HEK293 (cell line): ENCODE measurements around the gene IFI30.
A peak's percentile ranks its signal among the peaks of the same experiment; 100 is the strongest.

ENCODE experiments used
- CTCF ChIA-PET: fragments of 350-600 bp; formaldehyde crosslinking; extraction: SDS; loops from one replicate; lab custom pipeline; 2021; ENCODE audit warnings: antibody characterized with exemption; lab: Yijun Ruan, JAX
- POLR2A ChIA-PET: fragments of 300-600 bp; formaldehyde crosslinking; extraction: SDS; loops from one replicate; lab custom pipeline; 2020; ENCODE audit warnings: antibody characterized with exemption, inconsistent platforms; lab: Yijun Ruan, JAX
- H3K27ac ChIP-seq: fragments of 200-500 bp; sonication (Bioruptor generic); 2 replicates; pipeline ENCODE4 v1.5.1; 2014; ENCODE audit warnings: low read depth, low read length, control low read depth, inconsistent platforms; ENCODE audit errors: extremely low read depth
- H3K36me3 ChIP-seq, 2 experiments: fragments of 200-500 bp in 1 of 2; sonication (Bioruptor generic) in 1 of 2; 1 replicate in 1 of 2; 2 replicates in 1 of 2; pipeline ENCODE4 v1.5.1; 2014 to 2017; ENCODE audit warnings: inconsistent platforms in 2 of 2, low read length in 2 of 2; ENCODE audit not compliant: control insufficient read depth in 2 of 2, insufficient read depth in 1 of 2
- H3K4me1 ChIP-seq: fragments of 200-500 bp; sonication (Bioruptor generic); 2 replicates; pipeline ENCODE4 v1.5.1; 2014; ENCODE audit warnings: mild to moderate bottlenecking, low read length, inconsistent platforms; ENCODE audit not compliant: control insufficient read depth, insufficient read depth
- H3K4me3 ChIP-seq: 2 replicates; pipeline ENCODE4 v1.5.1; 2011; ENCODE audit warnings: low read depth, mild to moderate bottlenecking, control low read depth, low read length, moderate library complexity
- H3K9me3 ChIP-seq: fragments of 200-500 bp; sonication (Bioruptor generic); 2 replicates; pipeline ENCODE4 v1.5.1; 2014; ENCODE audit warnings: low read depth, low read length, inconsistent platforms; ENCODE audit not compliant: control insufficient read depth, insufficient read depth
- BCL11B ChIP-seq: fragments of 450-650 bp; formaldehyde crosslinking; IDR thresholded peaks from 2 replicates; pipeline ENCODE4 v1.5.1; 2016; ENCODE audit warnings: low read depth, missing biosample characterization, missing genetic modification characterization
- GLIS2 ChIP-seq: fragments of 450-650 bp; formaldehyde crosslinking; IDR thresholded peaks from 2 replicates; pipeline ENCODE4 v1.5.1; 2016; ENCODE audit warnings: missing biosample characterization, missing genetic modification characterization
- IKZF3 ChIP-seq: fragments of 450-650 bp; IDR thresholded peaks from 2 replicates; pipeline ENCODE4 v1.5.0; 2018; ENCODE audit warnings: missing biosample characterization, mild to moderate bottlenecking, missing genetic modification characterization, moderate library complexity
- KLF1 ChIP-seq: fragments of 450-650 bp; formaldehyde crosslinking; IDR thresholded peaks from 2 replicates; pipeline ENCODE4 v1.5.1; 2016; ENCODE audit warnings: missing biosample characterization, missing genetic modification characterization
- KLF16 ChIP-seq: fragments of 450-650 bp; formaldehyde crosslinking; IDR thresholded peaks from 2 replicates; pipeline ENCODE4 v1.5.1; 2017; ENCODE audit warnings: missing biosample characterization, missing genetic modification characterization
- SP3 ChIP-seq: fragments of 450-650 bp; formaldehyde crosslinking; IDR thresholded peaks from 2 replicates; pipeline ENCODE4 v1.5.1; 2016; ENCODE audit warnings: missing biosample characterization, missing genetic modification characterization
- SP7 ChIP-seq: fragments of 450-650 bp; formaldehyde crosslinking; IDR thresholded peaks from 2 replicates; pipeline ENCODE4 v1.5.1; 2016; ENCODE audit warnings: missing biosample characterization, missing genetic modification characterization
- YY1 ChIP-seq: fragments of 450-650 bp; formaldehyde crosslinking; IDR thresholded peaks from 2 replicates; pipeline ENCODE4 v1.5.1; 2018; ENCODE audit warnings: missing biosample characterization, missing genetic modification characterization
- ZBTB7A ChIP-seq: fragments of 450-650 bp; formaldehyde crosslinking; IDR thresholded peaks from 2 replicates; pipeline ENCODE4 v1.5.1; 2016; ENCODE audit warnings: low read depth, missing biosample characterization, missing genetic modification characterization
- ZBTB8A ChIP-seq: fragments of 450-650 bp; formaldehyde crosslinking; IDR thresholded peaks from 2 replicates; pipeline ENCODE4 v1.5.1; 2016; ENCODE audit warnings: missing biosample characterization, missing genetic modification characterization
- ZFHX2 ChIP-seq: fragments of 450-650 bp; formaldehyde crosslinking; conservative IDR thresholded peaks from 2 replicates; pipeline ENCODE4 v1.5.1; 2016; ENCODE audit warnings: missing biosample characterization, missing genetic modification characterization
- ZFP69B ChIP-seq: fragments of 450-650 bp; formaldehyde crosslinking; IDR thresholded peaks from 2 replicates; pipeline ENCODE4 v1.5.1; 2016; ENCODE audit warnings: missing biosample characterization, missing genetic modification characterization
- ZNF184 ChIP-seq: fragments of 450-650 bp; IDR thresholded peaks from 2 replicates; pipeline ENCODE4 v1.5.1; 2018; ENCODE audit warnings: missing biosample characterization, mild to moderate bottlenecking, missing genetic modification characterization
- ZNF2 ChIP-seq: fragments of 450-650 bp; formaldehyde crosslinking; IDR thresholded peaks from 2 replicates; pipeline ENCODE4 v1.5.1; 2016; ENCODE audit warnings: missing biosample characterization, missing genetic modification characterization
- ZNF324 ChIP-seq: fragments of 450-650 bp; formaldehyde crosslinking; IDR thresholded peaks from 2 replicates; pipeline ENCODE4 v1.5.1; 2016; ENCODE audit warnings: missing biosample characterization, missing genetic modification characterization
- ZNF366 ChIP-seq: fragments of 450-650 bp; formaldehyde crosslinking; conservative IDR thresholded peaks from 2 replicates; pipeline ENCODE4 v1.5.1; 2016; ENCODE audit warnings: missing biosample characterization, missing genetic modification characterization
- ZNF37A ChIP-seq: fragments of 450-650 bp; IDR thresholded peaks from 2 replicates; pipeline ENCODE4 v1.5.1; 2018; ENCODE audit warnings: missing biosample characterization, missing genetic modification characterization
- ZNF530 ChIP-seq: fragments of 450-650 bp; formaldehyde crosslinking; IDR thresholded peaks from 2 replicates; pipeline ENCODE4 v1.5.1; 2016; ENCODE audit warnings: low read depth, missing biosample characterization, missing genetic modification characterization
- ZNF548 ChIP-seq: fragments of 450-650 bp; formaldehyde crosslinking; IDR thresholded peaks from 2 replicates; pipeline ENCODE4 v1.5.1; 2016; ENCODE audit warnings: missing biosample characterization, missing genetic modification characterization
- ZNF600 ChIP-seq: fragments of 450-650 bp; formaldehyde crosslinking; IDR thresholded peaks from 2 replicates; pipeline ENCODE4 v1.5.1; 2016; ENCODE audit warnings: missing biosample characterization, missing genetic modification characterization
- ZNF610 ChIP-seq: fragments of 450-650 bp; formaldehyde crosslinking; IDR thresholded peaks from 2 replicates; pipeline ENCODE4 v1.5.1; 2016; ENCODE audit warnings: missing biosample characterization, missing genetic modification characterization, borderline replicate concordance
- ZXDB ChIP-seq: fragments of 450-650 bp; formaldehyde crosslinking; IDR thresholded peaks from 2 replicates; pipeline ENCODE4 v1.5.1; 2016; ENCODE audit warnings: missing biosample characterization, missing genetic modification characterization
- TF ChIP-seq, protein P1 (sequence below): fragments of 450-650 bp; formaldehyde crosslinking; IDR thresholded peaks from 2 replicates; pipeline ENCODE4 v1.5.1; 2016; ENCODE audit warnings: missing biosample characterization, missing genetic modification characterization, low read depth
- TF ChIP-seq, protein P2 (sequence below): fragments of 450-650 bp; formaldehyde crosslinking; optimal IDR thresholded peaks from 2 replicates; pipeline ENCODE3; 2016; ENCODE audit warnings: missing biosample characterization, mild to moderate bottlenecking, missing genetic modification characterization
- TF ChIP-seq, protein P3 (sequence below): fragments of 450-650 bp; formaldehyde crosslinking; IDR thresholded peaks from 2 replicates; pipeline ENCODE4; 2016; ENCODE audit warnings: missing biosample characterization, missing genetic modification characterization
- TF ChIP-seq, protein P4 (sequence below): fragments of 450-650 bp; formaldehyde crosslinking; IDR thresholded peaks from 2 replicates; pipeline ENCODE4 v1.5.1; 2016; ENCODE audit warnings: missing biosample characterization, missing genetic modification characterization
- TF ChIP-seq, protein P5 (sequence below): sonication (generic); formaldehyde crosslinking; IDR thresholded peaks from 2 replicates; pipeline ENCODE4 v1.8.1; 2022; ENCODE audit warnings: mild to moderate bottlenecking, moderate library complexity, missing genetic modification reagents

The IFI30 gene

DNA sequence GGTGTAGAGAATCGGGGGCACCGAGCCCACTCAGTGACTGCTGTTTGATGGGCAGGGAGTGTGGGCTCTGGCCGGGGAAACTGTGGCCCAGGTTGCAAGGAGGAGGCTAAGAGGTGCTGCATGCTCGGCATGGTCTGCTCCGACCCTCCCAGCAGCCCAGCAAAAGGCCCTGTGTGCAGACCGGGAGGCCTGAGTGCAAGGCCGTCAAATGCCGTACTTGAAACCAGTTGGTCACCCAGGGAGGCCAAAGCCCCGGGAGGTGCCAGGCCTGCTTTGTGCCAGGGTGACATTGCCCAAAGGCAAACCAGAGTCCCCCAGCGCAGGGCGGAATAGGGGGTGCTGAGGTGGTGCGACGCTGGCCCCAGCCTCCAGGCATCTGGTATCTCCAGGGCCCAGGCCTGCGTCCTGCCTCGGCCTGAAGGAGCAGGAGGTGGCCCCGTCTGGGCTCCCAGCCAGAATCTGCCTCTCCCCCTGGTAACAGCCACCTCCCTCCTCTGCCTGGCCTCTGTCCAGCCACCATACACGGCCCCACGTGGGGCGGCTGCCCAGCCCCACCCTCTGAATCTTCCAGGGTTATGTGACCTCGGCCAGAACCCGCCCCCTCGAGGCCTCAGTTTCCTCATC is 16.7 kb upstream of the IFI30 start (continued):
- TF ChIP-seq SP3 (peak; percentile 57), GLIS2 (tag by site-specific recombination) (peak; percentile 88), ZXDB (tag by site-specific recombination) (no peak), SP7 (tag by site-specific recombination) (peak; percentile 57; the same call in 1 of the 2 replicates), ZBTB8A (tag by site-specific recombination) (0 out of 2 replicates have a peak, but pooled peaks have one; percentile 32), ZNF600 (tag by site-specific recombination) (peak; percentile 99), ZNF366 (tag by site-specific recombination) (0 out of 2 replicates have a peak, but pooled peaks have one; percentile 19), IKZF3 (peak; percentile 65; the same call in 1 of the 2 replicates), ZNF184 (tag by site-specific recombination) (no peak)
- TF ChIP-seq, protein P1, sequence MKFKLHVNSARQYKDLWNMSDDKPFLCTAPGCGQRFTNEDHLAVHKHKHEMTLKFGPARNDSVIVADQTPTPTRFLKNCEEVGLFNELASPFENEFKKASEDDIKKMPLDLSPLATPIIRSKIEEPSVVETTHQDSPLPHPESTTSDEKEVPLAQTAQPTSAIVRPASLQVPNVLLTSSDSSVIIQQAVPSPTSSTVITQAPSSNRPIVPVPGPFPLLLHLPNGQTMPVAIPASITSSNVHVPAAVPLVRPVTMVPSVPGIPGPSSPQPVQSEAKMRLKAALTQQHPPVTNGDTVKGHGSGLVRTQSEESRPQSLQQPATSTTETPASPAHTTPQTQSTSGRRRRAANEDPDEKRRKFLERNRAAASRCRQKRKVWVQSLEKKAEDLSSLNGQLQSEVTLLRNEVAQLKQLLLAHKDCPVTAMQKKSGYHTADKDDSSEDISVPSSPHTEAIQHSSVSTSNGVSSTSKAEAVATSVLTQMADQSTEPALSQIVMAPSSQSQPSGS: no peak
- TF ChIP-seq, protein P2, sequence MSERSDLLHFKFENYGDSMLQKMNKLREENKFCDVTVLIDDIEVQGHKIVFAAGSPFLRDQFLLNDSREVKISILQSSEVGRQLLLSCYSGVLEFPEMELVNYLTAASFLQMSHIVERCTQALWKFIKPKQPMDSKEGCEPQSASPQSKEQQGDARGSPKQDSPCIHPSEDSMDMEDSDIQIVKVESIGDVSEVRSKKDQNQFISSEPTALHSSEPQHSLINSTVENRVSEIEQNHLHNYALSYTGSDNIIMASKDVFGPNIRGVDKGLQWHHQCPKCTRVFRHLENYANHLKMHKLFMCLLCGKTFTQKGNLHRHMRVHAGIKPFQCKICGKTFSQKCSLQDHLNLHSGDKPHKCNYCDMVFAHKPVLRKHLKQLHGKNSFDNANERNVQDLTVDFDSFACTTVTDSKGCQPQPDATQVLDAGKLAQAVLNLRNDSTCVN (tag by site-specific recombination): peak; percentile 26
- TF ChIP-seq, protein P3, sequence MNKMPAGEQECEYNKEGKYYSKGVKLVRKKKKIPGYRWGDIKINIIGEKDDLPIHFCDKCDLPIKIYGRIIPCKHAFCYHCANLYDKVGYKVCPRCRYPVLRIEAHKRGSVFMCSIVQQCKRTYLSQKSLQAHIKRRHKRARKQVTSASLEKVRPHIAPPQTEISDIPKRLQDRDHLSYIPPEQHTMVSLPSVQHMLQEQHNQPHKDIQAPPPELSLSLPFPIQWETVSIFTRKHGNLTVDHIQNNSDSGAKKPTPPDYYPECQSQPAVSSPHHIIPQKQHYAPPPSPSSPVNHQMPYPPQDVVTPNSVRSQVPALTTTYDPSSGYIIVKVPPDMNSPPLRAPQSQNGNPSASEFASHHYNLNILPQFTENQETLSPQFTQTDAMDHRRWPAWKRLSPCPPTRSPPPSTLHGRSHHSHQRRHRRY (tag by site-specific recombination): no peak

DNA sequence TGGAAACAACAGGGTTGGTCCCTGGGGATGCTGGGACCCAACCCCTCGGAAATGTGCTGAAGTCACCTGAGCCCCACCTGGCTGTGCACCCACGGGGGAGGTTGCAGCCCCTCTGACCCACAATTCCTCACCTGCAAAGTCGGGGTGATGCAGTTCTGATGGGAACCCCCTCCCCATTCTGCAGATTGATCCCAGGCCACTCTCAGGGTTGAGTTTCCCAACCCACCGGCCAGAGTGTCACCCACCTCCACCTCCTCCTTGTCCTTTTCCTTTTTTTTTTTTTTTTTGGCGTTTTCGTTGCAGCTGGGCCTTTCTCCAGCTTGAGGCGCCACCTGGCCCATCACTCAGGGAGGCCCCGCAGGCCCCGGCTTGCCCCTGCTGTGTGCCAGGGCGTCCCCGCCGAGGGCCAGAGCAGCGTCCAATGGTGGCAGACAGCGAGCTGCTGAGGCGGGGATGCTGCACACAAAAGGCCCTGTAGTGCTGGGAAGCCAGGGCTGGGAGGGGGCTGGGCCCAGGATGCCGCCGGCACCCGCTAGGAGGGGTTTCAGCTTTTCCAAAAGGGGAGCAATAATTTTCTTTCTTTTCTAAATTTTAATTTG is 16.0 kb upstream of the IFI30 start:
- Histone ChIP-seq H3K4me3 (no peak overlapping the region), H3K36me3 (peaks cover 0 to 36% of the 10 kb centered on the region in 2 experiments; a peak in 2 of 3 replicates), H3K27ac (peak overlapping the region; percentile 85), H3K4me1 (peaks cover 12% of the 10 kb centered on the region), H3K9me3 (no peaks in the 10 kb centered on the region)
- ChIA-PET CTCF (interaction anchor here (0.6 to 1.4 kb wide), 6 partner anchors 10 to 136 kb away, joined by 3 to 6 read pairs (median 3); no protein-coding TSS in a partner anchor), POLR2A (interaction anchor here (0.6 to 1.0 kb wide), 5 partner anchors 59 to 636 kb away, joined by 3 to 5 read pairs (median 3); partner anchors contain the start of gene JUND)
- no peak for TF ChIP-seq ZNF530 (tag by site-specific recombination)
- peak; percentile 54; the same call in 1 of the 2 replicates for TF ChIP-seq ZNF2 (tag by site-specific recombination)
- TF ChIP-seq, protein P2 (tag by site-specific recombination): peak; percentile 30
- 0 out of 2 replicates have a peak, but pooled peaks have one; percentile 78 for TF ChIP-seq BCL11B (tag by site-specific recombination)
- no peak for TF ChIP-seq ZNF37A (tag by site-specific recombination)
- TF ChIP-seq, protein P4, sequence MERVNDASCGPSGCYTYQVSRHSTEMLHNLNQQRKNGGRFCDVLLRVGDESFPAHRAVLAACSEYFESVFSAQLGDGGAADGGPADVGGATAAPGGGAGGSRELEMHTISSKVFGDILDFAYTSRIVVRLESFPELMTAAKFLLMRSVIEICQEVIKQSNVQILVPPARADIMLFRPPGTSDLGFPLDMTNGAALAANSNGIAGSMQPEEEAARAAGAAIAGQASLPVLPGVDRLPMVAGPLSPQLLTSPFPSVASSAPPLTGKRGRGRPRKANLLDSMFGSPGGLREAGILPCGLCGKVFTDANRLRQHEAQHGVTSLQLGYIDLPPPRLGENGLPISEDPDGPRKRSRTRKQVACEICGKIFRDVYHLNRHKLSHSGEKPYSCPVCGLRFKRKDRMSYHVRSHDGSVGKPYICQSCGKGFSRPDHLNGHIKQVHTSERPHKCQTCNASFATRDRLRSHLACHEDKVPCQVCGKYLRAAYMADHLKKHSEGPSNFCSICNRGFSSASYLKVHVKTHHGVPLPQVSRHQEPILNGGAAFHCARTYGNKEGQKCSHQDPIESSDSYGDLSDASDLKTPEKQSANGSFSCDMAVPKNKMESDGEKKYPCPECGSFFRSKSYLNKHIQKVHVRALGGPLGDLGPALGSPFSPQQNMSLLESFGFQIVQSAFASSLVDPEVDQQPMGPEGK (tag by site-specific recombination): peak; percentile 85
- TF ChIP-seq KLF16 (tag by site-specific recombination): peak; percentile 11
- TF ChIP-seq ZNF324: peak; percentile 70
- peak; percentile 4; the same call in 1 of the 2 replicates for TF ChIP-seq ZFP69B (tag by site-specific recombination)
- 0 out of 2 replicates have a peak, but pooled peaks have one; percentile 43 for TF ChIP-seq ZNF610 (tag by site-specific recombination)
- TF ChIP-seq ZFHX2 (tag by site-specific recombination): peak; percentile 32; the same call in 1 of the 2 replicates
- peak; percentile 34; the same call in 1 of the 2 replicates for TF ChIP-seq ZBTB7A (tag by site-specific recombination)
- TF ChIP-seq KLF1: no peak; the same call in 1 of the 2 replicates
- TF ChIP-seq, protein P5, sequence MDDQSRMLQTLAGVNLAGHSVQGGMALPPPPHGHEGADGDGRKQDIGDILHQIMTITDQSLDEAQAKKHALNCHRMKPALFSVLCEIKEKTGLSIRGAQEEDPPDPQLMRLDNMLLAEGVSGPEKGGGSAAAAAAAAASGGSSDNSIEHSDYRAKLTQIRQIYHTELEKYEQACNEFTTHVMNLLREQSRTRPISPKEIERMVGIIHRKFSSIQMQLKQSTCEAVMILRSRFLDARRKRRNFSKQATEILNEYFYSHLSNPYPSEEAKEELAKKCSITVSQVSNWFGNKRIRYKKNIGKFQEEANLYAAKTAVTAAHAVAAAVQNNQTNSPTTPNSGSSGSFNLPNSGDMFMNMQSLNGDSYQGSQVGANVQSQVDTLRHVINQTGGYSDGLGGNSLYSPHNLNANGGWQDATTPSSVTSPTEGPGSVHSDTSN: no peak
- peak; percentile 37; the same call in 1 of the 2 replicates for TF ChIP-seq YY1
- TF ChIP-seq ZNF548 (tag by site-specific recombination): no peak
